Liver (tissue), 3 donors: Measurements from ENCODE around the gene DIO2.

Source experiments
- CTCF ChIP-seq: fragments of 150-350 bp; IDR thresholded peaks from 2 replicates; pipeline ENCODE4 v1.5.1; 2017; ENCODE audit warnings: improper control_type of control experiment, low read depth, low read length; ENCODE audit not compliant: missing input control
- MAX ChIP-seq: IDR thresholded peaks from 2 replicates; pipeline ENCODE4 v1.6.1; 2016; ENCODE audit warnings: antibody characterized with exemption
- SP1 ChIP-seq: IDR thresholded peaks from 2 replicates; pipeline ENCODE4 v1.6.1; 2018; ENCODE audit warnings: antibody characterized with exemption, mild to moderate bottlenecking
- TAF1 ChIP-seq: conservative IDR thresholded peaks from 2 replicates; pipeline ENCODE4 v1.6.1; 2016; ENCODE audit warnings: antibody characterized with exemption, mild to moderate bottlenecking
- donor health status: healthy.
- donor health status: healthy.

- TF ChIP-seq CTCF (no peak), MAX (no peak), TAF1 (no peak), SP1 (no peak)
Observed at GRCh38 chr14:80172375-80173051, 38.8 kb downstream of the DIO2 start.
